HG02571 (cell line): ENCODE results near the gene DLG4.

Source experiments
- ATAC-seq: cut with Tn5 transposase; IDR thresholded peaks from one replicate; pipeline ENCODE4 v1.9.1; 2021; ENCODE audit warnings: mild to moderate bottlenecking, moderate library complexity; ENCODE audit not compliant: unreplicated experiment

Gene DLG4

DNA sequence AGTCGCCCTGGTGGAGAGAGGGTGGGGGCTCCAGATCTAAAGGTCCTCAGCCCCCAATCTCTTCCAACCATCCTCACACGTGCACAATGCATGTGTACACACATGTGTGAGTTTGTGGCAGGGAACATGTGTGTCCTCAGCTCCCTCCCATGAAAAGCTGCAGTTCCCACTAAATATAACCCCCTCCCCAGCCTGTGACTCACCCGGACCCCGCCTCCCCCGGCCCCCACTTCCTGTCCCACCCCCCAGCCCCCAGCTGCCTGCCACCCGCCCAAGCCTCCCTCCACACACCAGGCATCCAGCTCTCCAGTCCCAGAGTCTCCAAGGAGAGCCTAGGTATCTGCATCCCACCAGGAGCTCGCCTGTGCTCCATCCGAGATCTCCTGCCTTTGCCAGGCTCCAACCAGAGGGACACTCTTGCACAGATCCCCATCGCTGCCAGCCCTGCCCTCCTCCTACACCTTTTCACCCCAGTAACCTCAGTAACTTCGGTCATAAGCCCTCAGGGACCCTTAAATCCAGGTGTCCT is 3.9 kb downstream of the DLG4 start:
- no peak for ATAC-seq

DNA sequence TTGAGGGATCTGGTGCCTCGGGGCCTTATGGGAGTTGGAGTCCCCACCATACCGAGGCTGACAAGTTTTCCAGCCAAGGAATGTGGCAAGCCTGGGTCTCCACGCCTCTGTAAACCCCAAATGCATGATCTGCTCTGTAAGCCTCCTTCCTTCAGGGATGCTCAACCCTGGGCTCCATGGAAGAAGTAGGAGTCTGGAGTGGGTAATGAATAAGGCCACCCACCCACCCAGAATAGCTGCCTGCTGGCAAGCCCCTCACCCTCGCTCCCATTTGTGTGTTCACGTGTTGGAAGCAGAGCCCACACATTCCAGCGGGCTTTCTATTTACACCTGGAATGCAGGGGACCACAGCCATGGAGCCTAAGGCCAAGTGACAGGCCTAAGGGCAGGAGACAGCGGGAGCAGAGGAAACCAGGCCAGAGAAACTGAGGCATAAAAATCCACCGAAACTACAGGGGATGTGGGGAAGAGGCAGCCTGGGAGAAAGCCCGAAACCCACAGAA is 4.4 kb downstream of the DLG4 start:
- ATAC-seq: no peak

DNA sequence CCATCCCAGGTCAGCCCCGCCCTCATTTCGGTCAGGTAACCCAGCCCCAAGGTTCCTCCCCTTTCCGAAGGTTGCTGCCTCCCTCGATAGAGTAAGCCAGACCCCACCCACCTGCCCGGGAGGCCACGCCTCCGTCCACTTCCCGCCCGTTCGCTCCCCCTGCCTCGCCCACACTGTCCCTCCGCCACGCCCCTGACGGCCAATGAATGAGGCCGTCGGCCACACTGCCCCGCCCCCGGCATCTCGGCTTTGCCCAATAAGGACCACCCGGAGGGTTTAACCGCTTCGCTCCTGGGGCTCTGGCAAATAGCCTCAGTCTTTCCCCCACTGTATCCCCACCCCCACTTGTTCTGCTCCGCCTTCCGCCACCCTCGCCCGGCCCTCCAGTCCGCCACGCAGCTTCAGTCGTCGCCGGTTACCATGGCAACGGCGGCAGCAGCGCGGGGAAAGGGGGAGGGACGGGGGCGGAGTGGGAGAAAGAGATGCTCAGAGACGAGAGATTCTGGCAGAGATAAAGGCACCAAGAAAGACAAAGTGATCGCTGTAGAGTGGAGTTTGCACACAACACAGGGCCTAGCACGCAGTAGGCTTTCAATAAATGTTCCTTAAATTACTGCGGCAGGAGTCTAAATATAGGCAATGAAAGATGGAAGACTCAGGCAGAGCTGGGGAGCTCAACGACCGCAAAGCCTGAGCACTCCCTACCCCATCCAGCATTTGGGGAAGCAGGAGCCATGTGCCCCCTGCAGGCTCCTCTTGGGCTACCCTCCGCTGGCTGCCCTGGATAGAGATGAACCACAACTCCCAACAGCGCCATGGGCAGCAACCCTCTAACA is 5.1 kb downstream of the DLG4 start:
- ATAC-seq: peak; percentile 69

DNA sequence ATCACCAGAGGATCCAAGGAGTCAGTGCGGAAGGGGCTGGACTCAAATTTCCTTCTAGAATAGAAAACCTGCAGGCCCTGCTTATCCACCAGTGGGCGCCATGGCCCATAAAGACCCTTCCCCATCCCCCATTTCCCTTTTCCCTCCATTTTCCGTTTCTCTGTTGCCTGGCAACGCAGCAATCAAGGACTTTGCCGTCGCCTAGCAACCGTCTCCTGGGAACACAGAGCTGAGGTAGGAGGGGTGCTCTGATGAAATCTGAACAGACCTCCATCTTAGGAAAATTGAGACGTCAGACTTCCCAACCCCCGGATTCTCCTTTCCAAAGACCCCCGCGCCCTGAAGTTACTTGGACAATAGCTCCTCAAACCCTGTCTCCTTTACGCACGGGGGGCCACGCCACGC is 5.7 kb downstream of the DLG4 start:
- no peak for ATAC-seq

DNA sequence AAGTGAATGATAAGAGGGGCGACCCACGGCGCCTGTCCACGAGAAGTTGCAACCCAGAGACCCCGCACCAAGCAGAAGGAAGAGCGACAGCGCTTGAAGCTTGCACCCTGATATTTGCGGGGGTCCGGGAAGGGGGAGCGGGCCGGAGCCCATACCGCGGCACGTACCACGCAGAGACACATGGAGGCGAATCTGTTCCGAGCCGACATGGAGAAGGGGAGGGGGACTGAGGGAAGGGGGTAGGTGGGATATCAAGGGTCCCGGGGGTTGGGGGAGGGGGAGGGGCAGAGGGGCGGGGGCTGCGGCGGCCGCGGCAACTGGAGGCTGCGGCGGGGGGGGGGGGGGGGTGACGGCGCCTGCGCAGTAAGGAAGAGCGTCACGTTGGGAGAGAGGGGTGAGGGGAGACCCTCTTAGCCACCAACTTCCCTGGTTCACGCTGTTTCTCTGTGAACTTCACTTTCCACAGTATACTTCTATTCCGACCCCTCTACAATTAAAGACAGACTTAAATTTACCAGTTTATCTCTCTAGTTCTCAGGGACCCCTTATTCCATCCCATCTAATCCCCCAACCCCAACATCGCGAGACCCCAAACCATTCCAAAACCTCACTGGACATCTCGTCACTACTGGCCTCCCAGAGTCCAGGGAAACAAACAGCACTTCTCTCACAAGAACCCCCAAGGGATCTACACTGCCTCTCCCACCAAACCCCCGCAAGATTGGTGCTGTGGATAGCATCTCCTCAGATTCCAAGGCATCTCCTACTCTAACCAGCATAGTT is 8.0 kb downstream of the DLG4 start:
- no peak for ATAC-seq

DNA sequence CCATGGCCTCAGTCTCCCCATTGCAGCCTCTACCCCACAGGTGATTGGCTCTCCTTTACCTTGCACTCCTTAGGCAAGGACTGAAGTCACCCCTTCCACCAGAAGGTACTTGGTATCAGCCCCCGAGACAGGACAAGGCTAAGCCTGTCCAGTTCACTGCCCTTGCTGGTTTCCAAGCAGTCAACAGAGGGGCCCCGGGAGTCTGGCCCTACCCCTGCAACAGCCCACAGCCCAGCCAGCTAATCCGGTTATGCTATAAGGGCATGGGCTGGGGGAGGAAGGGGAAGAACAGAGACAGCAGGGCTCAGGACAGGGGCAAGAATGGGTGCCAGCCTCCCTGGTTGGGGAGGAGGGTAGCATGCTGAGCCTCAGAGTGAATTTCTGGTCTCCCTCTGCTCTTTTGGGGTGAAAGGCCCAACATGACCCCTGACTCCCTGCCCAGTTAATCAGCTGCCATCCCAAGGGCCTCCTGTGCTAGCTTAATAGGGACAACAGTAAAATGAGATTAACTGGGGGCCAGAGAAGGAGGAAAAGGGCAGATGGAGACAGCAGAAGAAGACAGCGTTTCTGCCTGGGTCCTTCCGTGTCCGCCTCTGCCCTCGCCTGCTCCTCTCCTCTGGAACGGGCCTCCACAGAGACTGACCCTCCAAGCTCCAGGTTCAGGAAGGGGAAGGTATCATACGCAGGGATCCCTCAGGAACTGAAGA is 10.7 kb downstream of the DLG4 start:
- no peak for ATAC-seq

DNA sequence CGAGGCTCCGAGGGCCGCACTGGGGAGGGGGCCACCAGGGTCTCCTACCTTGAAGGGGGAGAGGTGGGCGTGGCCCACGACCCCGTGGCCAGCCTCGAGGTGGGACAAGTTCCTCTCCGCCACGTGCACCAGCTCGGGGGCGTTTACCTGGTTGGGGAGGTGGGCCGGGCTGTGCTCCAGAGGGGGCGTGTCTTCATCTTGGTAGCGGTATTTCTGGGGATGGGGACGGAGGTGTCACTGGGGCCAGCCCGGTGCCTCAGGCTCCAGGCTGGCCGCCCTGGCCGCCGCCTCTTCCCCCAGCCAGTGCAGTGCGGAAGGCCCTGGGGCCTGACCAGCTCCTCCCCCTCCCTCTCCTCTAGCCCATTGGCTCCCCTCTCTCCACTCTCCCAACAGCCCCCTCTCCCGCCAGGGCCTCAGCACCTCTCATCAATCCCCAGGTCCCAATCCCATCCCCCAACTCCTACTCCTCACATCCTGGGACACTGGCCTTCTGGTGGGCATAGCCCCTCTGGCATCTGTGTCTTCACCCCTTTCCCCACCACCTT is 11.5 kb downstream of the DLG4 start:
- no peak for ATAC-seq

DNA sequence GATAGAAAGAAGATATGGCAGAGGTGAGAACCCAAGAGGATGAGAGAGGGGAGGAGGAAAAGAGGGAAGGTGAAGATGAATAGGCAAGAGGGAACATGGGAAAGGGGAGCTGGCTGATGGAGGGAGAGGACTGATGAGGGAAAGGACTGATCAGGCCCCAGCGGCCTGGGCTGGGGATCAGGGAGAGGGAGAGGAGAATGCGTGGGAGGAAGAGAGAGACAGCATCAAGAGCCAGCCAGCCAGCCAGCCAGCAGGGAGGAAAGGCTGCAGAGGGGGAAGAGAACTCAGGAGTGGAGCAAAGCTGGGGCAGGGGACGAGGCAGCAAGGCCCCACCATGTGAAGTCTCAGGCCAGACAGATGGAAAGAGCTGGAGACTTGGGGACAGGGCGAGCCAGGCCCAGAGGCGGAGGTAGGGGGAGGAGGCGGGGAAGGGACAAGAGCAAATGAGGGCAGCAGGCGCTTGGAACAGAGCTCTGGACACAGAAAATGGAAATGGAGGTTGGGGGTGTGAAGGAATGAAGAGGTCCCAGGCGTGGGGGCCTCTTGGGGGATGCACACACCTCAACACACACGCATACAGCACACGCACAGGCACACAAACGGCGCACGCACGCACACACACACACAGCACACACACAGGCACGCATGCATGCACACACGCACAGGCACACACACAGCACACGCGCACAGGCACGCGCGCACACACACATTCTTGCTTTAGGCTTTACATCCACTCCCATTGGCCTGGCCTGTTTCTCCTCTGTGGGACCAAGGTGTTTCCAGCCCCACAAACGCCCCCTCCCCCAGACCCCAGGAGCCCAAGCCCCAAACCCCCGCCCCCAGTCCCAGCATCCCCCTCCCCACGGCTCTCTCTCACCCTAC is 12.3 kb downstream of the DLG4 start:
- ATAC-seq: no peak

DNA sequence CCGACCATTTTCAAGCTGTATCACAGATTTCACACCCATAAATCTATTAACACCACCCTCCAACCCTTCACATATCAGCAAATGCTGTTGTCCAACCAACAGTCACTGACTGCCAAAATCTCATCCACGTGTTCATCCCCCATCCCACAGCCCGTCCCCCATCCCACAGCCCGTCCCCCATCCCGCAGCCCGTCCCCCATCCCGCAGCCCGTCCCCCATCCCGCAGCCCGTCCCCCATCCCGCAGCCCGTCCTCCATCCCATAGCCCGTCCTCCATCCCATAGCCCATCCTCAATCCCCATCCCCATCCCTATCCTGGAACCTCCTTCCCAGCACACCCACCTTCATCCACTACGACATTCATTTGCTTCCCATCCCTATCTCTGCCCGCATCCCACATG is 14.1 kb downstream of the DLG4 start:
- no peak for ATAC-seq

DNA sequence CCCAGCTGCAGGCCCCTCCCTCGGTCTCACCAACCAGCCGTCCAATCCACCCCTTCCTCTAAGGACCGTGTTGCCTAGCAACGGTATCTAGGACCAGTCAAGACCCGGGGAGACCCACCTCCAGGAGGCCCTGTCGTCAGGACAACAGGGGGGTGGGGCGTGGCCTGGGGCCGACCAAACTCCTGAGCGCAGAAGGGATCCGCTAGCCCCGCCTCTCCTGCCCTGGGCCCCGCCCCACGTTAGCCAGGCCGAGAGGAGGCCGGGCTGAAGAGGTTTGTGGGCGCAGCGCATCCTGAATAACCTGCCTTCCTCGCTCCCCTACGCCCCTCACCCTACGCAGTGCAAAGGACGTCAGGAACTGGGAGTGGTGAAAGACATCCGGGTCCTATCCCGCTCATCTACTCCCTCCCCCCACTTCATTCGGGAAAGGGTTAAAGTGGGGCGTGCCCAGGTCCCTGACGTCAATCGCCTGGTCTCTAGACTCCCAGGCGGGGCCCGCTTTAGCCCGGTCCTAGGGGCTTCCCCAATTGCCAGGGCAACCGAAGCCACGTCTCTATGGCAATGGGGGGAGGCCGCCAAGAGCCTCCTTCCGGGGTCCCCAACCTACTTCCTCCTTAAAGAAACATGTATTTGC is 14.7 kb downstream of the DLG4 start:
- ATAC-seq: peak; percentile 83

DNA sequence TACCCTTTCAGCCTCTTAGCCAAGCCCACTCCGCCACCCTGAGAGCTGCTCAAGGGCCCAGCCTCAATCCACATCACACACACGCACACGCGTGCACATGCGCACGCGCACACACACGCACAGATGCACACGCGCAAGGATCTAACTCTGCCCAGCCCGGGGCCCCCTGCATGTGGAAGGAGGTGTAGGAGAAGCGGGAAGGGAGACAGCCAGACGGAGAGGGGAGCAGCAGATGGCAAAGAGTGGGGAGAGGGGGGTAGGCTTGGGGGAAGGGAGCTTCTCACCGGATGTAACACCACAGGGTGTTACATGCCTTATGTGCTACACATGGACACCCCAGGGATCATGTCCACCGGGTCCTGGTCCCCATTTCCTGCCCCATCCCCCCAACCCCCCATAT is 15.3 kb downstream of the DLG4 start:
- no peak for ATAC-seq

DNA sequence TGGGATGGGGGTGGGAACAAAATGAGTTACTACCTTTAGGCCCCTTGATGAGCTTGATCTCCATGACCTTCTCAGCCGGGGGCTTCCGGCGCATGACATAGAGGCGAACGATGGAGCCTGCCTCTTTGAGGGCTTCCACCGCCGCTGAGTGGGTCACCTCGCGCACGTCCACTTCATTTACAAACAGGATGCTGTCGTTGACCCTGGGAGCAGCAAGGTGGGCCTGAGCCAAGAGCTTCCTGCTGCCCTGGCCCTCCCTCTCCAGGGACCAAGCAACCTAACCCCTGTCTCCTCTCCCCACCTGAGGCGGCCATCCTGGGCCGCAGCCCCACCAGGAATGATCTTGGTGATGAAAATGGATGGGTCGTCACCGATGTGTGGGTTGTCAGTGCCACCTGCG is 16.2 kb downstream of the DLG4 start:
- no peak for ATAC-seq

DNA sequence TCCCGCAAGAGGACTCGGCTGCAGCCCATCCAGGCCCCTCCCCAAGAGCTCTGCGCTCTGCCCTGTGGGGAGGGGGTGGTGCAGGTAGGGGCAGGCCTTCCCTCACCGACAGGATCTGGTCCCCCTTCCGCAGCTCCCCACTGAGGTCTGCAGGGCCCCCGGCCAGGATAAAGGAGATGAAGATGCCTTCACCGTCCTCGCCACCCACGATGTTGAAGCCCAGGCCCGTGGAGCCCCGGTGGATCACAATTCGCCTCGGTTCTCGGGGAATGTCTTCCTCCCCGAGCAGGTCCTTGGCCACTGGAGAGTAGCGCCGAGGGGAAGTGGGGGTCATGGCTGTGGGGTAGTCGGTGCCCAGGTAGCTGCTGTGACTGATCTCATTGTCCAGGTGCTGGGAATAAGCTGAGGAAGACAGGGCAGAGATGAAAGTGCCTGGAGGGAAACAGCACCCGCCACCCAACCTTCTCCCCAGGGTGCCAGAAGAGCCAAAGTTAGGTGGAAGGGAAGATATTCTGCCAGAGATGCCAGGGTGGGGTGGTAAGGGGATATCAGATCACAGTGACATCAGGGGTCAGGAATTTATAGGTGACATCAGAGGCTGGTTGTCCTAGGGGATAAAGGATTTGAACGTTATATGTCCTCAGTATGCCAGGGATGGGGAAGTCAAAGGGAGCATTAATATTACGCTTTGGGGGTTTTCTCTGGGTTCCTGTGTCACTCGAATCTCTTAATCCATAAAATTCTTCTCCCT is 22.8 kb downstream of the DLG4 start:
- no peak for ATAC-seq

DNA sequence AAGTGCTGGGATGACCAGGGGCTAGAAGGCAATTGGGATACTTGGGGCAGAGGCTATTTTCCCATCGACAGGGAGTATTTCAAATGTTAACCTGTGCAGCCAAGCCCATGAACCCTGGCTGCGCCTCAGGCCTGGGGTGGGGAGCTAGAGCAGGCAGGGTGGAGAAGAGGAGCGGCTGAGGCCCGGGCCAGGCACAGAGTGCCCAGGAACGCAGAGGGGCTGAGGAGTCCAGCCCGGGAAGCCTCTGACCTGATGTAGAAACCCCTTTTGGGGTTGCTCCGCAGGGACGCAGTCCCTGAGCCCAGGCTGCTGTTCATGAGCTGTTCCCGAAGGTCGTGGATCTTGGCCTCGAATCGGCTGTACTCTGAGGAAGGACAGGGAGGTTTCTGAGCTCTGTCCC is 23.7 kb downstream of the DLG4 start:
- ATAC-seq: no peak

DNA sequence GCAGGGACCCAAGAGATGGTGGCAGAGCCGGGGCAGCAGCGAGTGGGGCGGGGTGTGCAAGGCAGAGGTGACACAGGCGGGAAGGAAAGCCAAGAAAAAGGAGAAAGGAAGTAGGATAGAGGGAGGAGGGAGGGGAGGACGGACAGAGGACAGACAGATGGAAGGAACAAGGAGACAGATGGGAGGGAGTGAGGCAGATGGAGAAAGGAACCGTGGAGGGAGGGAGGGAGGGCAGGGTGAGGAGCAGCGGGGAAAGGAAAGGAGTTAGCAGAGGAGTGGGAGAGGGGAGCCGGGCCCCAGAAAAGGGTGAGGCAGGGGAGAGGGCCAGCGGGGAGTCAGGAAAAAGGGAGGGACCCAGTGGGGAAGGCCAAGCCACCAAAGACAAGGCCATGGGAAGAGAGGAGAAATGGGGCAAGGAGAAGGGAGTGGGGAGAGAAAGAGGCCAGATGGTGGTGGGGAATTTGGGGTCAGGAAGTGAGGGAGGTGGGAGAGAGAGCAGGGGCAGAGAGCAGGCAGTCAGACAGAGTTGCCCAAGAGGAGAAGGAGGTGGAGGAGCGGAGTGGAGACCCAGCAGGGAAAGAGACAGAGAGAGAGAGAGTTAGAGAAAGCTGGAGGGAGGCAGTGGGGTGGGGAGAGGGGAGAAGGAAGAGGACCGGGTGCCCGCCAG is 27.2 kb downstream of the DLG4 start:
- no peak for ATAC-seq

DNA sequence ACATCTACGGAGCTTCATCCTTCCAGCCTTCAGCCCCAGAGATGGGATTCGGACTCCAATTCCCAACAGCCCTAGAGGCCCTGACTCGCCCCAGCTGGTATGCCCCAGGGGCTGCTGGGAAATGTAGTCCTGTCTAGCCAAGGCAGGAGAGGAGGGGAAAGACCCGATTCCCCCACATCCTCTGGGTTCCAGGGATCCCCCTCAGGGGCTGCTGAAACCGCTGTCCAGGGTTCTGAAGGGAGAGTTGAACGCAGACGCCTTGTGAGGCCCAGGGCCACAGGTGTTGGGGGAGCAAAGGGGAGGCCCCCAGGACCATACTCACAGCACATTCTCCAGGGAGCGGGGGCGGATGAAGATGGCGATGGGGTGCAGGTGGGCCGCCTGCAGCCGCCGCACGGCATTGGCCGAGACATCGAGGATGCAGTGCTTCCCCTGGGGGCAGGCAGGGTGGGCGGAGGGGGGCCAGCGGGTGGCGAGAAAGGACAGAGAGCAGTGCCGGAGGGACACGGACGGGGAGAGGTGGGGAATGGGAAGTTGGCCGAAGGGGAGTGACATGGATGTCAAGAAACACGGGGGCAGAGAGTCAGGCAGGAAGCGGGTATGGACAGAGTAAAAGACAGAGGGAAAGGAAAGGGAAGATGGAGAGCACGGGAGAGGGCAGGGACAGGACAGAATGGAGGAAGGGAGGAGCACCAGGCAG is 27.9 kb downstream of the DLG4 start:
- ATAC-seq: no peak

DNA sequence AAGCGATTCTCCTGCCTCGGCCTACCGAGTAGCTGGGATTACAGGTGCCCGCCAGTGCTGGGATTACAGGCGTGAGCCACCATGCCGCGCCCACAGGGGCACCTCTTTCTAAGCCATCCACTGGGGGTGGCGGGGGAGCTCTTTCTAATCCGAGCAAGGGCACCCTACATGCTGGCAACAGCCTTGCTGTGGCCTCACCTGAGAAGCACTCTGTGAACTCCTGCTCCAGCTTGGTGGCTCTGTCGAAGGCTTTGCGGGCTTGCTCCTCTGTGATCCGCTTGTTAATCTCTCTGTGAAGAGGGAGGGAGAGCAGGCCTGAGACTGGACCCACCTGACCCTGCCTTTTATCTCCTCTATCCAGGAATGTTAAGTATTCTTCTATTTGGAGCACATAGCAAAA is 28.6 kb downstream of the DLG4 start:
- no peak for ATAC-seq
